ENCODE measurements around the gene RNF130.

RNF130 gene

DNA sequence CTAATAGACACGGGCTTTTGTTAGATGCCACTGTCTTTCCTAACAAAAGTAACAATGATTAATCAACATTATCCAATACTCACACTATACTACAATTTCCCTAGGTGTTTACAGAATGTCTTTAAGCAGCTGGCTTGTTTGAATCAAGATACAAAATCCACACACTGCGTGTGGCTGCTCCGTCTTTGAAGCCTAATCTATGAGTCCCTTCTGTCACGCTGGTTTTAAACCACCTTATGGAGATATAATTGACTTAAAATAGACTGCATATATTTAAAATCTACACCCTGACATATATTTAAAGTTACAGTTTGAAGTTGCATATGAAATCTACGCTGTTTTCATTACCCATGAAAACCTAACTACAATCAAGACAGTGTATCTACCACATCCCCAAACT, 89.9 kb downstream of the RNF130 start:
- TF ChIP-seq ZC3H10 (CRISPR knock-in tag; IDR thresholded peaks at IDR 0.05) (no peak), ESRRG (CRISPR knock-in tag; IDR thresholded peaks at IDR 0.05) (no peak), ISL1 (CRISPR knock-in tag; IDR thresholded peaks at IDR 0.05) (no peak), ZNF70 (CRISPR knock-in tag; IDR thresholded peaks at IDR 0.05) (no peak), PPARA (CRISPR knock-in tag; IDR thresholded peaks at IDR 0.05; ENCODE audit: borderline replicate concordance) (no peak), ZNF565 (CRISPR knock-in tag; conservative IDR thresholded peaks at IDR 0.05; ENCODE audit: low read depth) (no peak), TCF4 (CRISPR knock-in tag; IDR thresholded peaks at IDR 0.05; ENCODE audit: borderline replicate concordance) (no peak), ARNTL (CRISPR knock-in tag; IDR thresholded peaks at IDR 0.05; ENCODE audit: borderline replicate concordance, low read depth) (no peak), CREB5 (CRISPR knock-in tag; IDR thresholded peaks at IDR 0.05; ENCODE audit: low read depth) (no peak), OSR1 (CRISPR knock-in tag; IDR thresholded peaks at IDR 0.05) (no peak), TSHZ2 (CRISPR knock-in tag; IDR thresholded peaks at IDR 0.05) (no peak), ZFP3 (CRISPR knock-in tag; IDR thresholded peaks at IDR 0.05) (no peak), POU6F1 (CRISPR knock-in tag; IDR thresholded peaks at IDR 0.05; ENCODE audit: borderline replicate concordance, low read depth) (no peak), PATZ1 (CRISPR knock-in tag; IDR thresholded peaks at IDR 0.05; ENCODE audit: borderline replicate concordance) (no peak), GLIS3 (CRISPR knock-in tag; IDR thresholded peaks at IDR 0.05) (no peak), RARB (CRISPR knock-in tag; IDR thresholded peaks at IDR 0.05) (no peak), TOX (CRISPR knock-in tag; IDR thresholded peaks at IDR 0.05; ENCODE audit: borderline replicate concordance) (no peak), ZNF8 (CRISPR knock-in tag; IDR thresholded peaks at IDR 0.05) (no peak)

GRCh38 chr5:179980767-179981166, 90.8 kb downstream of the RNF130 start:
- no peak for ATAC-seq

More for the DNA sequence above, 89.9 kb downstream of the RNF130 start:
- no peak for ATAC-seq

DNA sequence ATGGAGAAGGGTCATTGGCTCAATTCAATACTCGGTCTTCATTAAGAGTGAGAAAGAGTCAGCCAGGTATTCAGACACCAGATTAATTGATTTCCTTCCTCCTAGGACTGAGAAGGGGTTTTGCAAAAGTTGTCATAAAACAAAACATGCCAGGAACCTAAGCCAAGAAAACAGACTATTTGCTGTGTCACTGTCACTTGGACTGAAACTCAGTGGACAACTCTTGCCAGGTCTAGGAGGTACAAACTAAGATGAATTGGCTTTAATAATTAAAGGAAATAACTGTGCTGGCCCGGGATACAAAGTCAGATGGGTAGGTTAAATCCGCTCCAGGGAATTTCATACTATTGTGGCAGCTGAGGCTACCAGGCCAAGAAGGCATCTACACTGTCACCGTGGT, 92.8 kb downstream of the RNF130 start:
- no peak for ATAC-seq
- no peak for TF ChIP-seq POU6F1 (CRISPR knock-in tag; IDR thresholded peaks at IDR 0.05; ENCODE audit: borderline replicate concordance, low read depth)
- no peak for TF ChIP-seq SNAI2 (CRISPR knock-in tag; IDR thresholded peaks at IDR 0.05)
- TF ChIP-seq ZNF70 (CRISPR knock-in tag; IDR thresholded peaks at IDR 0.05): no peak
- no peak for TF ChIP-seq ESRRG (CRISPR knock-in tag; IDR thresholded peaks at IDR 0.05)
- TF ChIP-seq BACH2 (CRISPR knock-in tag; IDR thresholded peaks at IDR 0.05; ENCODE audit: borderline replicate concordance): no peak
- no peak for TF ChIP-seq ZC3H10 (CRISPR knock-in tag; IDR thresholded peaks at IDR 0.05)
- TF ChIP-seq CSDC2 (CRISPR knock-in tag; IDR thresholded peaks at IDR 0.05): no peak
- TF ChIP-seq TOX (CRISPR knock-in tag; IDR thresholded peaks at IDR 0.05; ENCODE audit: borderline replicate concordance): no peak
- TF ChIP-seq PATZ1 (CRISPR knock-in tag; IDR thresholded peaks at IDR 0.05; ENCODE audit: borderline replicate concordance): no peak
- no peak for TF ChIP-seq OSR1 (CRISPR knock-in tag; IDR thresholded peaks at IDR 0.05)

More at GRCh38 chr5:179980767-179981166, 90.8 kb downstream of the RNF130 start:
- TF ChIP-seq GLIS3 (CRISPR knock-in tag; IDR thresholded peaks at IDR 0.05): no peak
- no peak for TF ChIP-seq TOX (CRISPR knock-in tag; IDR thresholded peaks at IDR 0.05; ENCODE audit: borderline replicate concordance)
- TF ChIP-seq CSDC2 (CRISPR knock-in tag; IDR thresholded peaks at IDR 0.05): no peak
- TF ChIP-seq ZFP3 (CRISPR knock-in tag; IDR thresholded peaks at IDR 0.05): no peak
- TF ChIP-seq RARB (CRISPR knock-in tag; IDR thresholded peaks at IDR 0.05): no peak
- TF ChIP-seq ZFP30 (CRISPR knock-in tag; IDR thresholded peaks at IDR 0.05): no peak
- TF ChIP-seq ARNTL (CRISPR knock-in tag; IDR thresholded peaks at IDR 0.05; ENCODE audit: borderline replicate concordance, low read depth): no peak
- TF ChIP-seq ESRRG (CRISPR knock-in tag; IDR thresholded peaks at IDR 0.05): no peak

Data from SK-N-SH treated with all-trans-retinoic acid at 6 μM for 48 hours (cell line).